HepG2 (cell line): ENCODE measurements around the gene ZNRF3. TPM values are rescaled to one million over a fixed set of nuclear protein-coding genes. Genes with fewer than 3 reads are reported as not detected.
A peak's percentile ranks its signal among the peaks of the same experiment; 100 is the strongest.

Experiments
- ATAC-seq: fragments of 200-7000 bp; cut with Tn5 transposase; 3 replicates; pipeline ENCODE4 v1.9.1; 2020; ENCODE audit warnings: mild to moderate bottlenecking, moderate library complexity
- BruUV-seq: library from RNA; stranded (reverse); fragments of 400-500 nt; replicated peaks from 2 replicates; lab custom pipeline; 2021; lab: Mats Ljungman, UMichigan
- CTCF ChIA-PET: fragments of 300-600 bp; formaldehyde crosslinking; extraction: SDS; loops from one replicate; lab custom pipeline; 2021; ENCODE audit warnings: low total read pairs, inconsistent platforms, low intra/inter-chr PET ratio; lab: Yijun Ruan, JAX
- POLR2A ChIA-PET: fragments of 350-600 bp; sonication (Branson Sonifier 250); formaldehyde crosslinking; loops from one replicate; lab custom pipeline; 2020; ENCODE audit warnings: antibody characterized with exemption, inconsistent platforms; lab: Yijun Ruan, JAX
- DNase-seq: peaks from one replicate; pipeline ENCODE4 v3.0.0-alpha.2; 2015; ENCODE audit warnings: low spot score
- FAIRE-seq: peaks from 3 replicates; lab custom pipeline; 2011; peaks lifted over from hg19 to GRCh38; lab: Jason Lieb, UNC
- H2AFZ ChIP-seq: one replicate; pipeline ENCODE4 v1.6.1; 2011; ENCODE audit warnings: low read length, inconsistent platforms
- H3K27ac ChIP-seq: fragments of 300-600 bp; 3 replicates; pipeline ENCODE4 v1.8.0; 2011; ENCODE audit warnings: mixed run types, mild to moderate bottlenecking, mixed read lengths, low read length, inconsistent platforms; ENCODE audit not compliant: insufficient read depth; ENCODE audit errors: extremely low read length
- H3K27me3 ChIP-seq, 2 experiments: fragments of 200-600 bp in 1 of 2; 2 replicates in 1 of 2; 3 replicates in 1 of 2; pipeline versions ENCODE4 v1.6.0 to v1.8.0; 2011; ENCODE audit warnings: low read length in 2 of 2, mild to moderate bottlenecking in 2 of 2, moderate library complexity in 2 of 2, inconsistent platforms in 1 of 2; ENCODE audit not compliant: insufficient read depth in 2 of 2, control insufficient read depth in 1 of 2
- H3K36me3 ChIP-seq, 2 experiments: fragments of 200-600 bp in 1 of 2; replicated peaks in 1 of 2; 2 replicates in 1 of 2; 3 replicates in 1 of 2; pipeline versions ENCODE4 v1.5.1 to v1.8.0; 2011; ENCODE audit warnings: low read length in 2 of 2, inconsistent platforms in 1 of 2; ENCODE audit not compliant: insufficient read depth in 2 of 2, control insufficient read depth in 1 of 2
- H3K4me1 ChIP-seq: 2 replicates; pipeline ENCODE4 v1.5.1; 2012; ENCODE audit warnings: low read length, inconsistent platforms; ENCODE audit not compliant: insufficient read depth
- H3K4me2 ChIP-seq: 2 replicates; pipeline ENCODE4 v1.6.0; 2011; ENCODE audit warnings: low read depth, low read length, inconsistent platforms
- H3K4me3 ChIP-seq, 3 experiments: fragments of 200-600 bp in 1 of 3; sonication (generic), shearing (Covaris generic) in 1 of 3; replicated peaks in 1 of 3; 2 replicates each; pipeline ENCODE4 v1.5.1; 2011 to 2016; ENCODE audit warnings: low read length in 3 of 3, inconsistent platforms in 2 of 3, low read depth in 2 of 3, mild to moderate bottlenecking in 2 of 3, control low read depth in 1 of 3, mixed read lengths in 1 of 3; ENCODE audit not compliant: insufficient read depth in 1 of 3
- H3K79me2 ChIP-seq: one replicate; pipeline ENCODE4 v1.6.1; 2011; ENCODE audit warnings: low read length, inconsistent platforms; ENCODE audit not compliant: insufficient read depth
- H3K9ac ChIP-seq: 2 replicates; pipeline ENCODE4 v1.6.0; 2011; ENCODE audit warnings: mild to moderate bottlenecking, low read depth, low read length, inconsistent platforms; ENCODE audit not compliant: insufficient read depth
- H3K9me3 ChIP-seq: 2 replicates; pipeline ENCODE4 v1.5.1; 2012; ENCODE audit warnings: mild to moderate bottlenecking, low read length
- H4K20me1 ChIP-seq: 2 replicates; pipeline ENCODE4 v1.6.0; 2011; ENCODE audit warnings: inconsistent platforms, mild to moderate bottlenecking, low read length, moderate library complexity; ENCODE audit not compliant: insufficient read depth
- BATF2 ChIP-seq: sonication (generic); formaldehyde crosslinking; IDR thresholded peaks from 2 replicates; pipeline ENCODE4 v1.8.0; 2022; ENCODE audit warnings: mild to moderate bottlenecking, missing genetic modification reagents, moderate library complexity
- GLI4 ChIP-seq: sonication (generic); formaldehyde crosslinking; IDR thresholded peaks from 2 replicates; pipeline ENCODE4 v1.5.1; 2020; ENCODE audit warnings: missing genetic modification reagents, mild to moderate bottlenecking, moderate library complexity, borderline replicate concordance
- HOMEZ ChIP-seq: IDR thresholded peaks from 2 replicates; pipeline ENCODE4 v1.6.1; 2016; ENCODE audit warnings: low read depth
- NAIF1 ChIP-seq: sonication (generic); formaldehyde crosslinking; IDR thresholded peaks from 2 replicates; pipeline ENCODE4 v1.5.0; 2020; ENCODE audit warnings: mild to moderate bottlenecking, missing genetic modification reagents, borderline replicate concordance
- ZBTB10 ChIP-seq: sonication (generic); formaldehyde crosslinking; IDR thresholded peaks from 2 replicates; pipeline ENCODE4 v1.4.0; 2020; ENCODE audit warnings: missing genetic modification reagents, borderline replicate concordance
- ZBTB20 ChIP-seq: sonication (generic); formaldehyde crosslinking; IDR thresholded peaks from 2 replicates; pipeline ENCODE4 v1.8.1; 2023; ENCODE audit warnings: missing genetic modification reagents, low read depth, mild to moderate bottlenecking, borderline replicate concordance
- ZBTB44 ChIP-seq: sonication (generic); formaldehyde crosslinking; IDR thresholded peaks from 2 replicates; pipeline ENCODE4 v1.4.0; 2020; ENCODE audit warnings: missing genetic modification reagents
- ZFP36L2 ChIP-seq: sonication (generic); formaldehyde crosslinking; IDR thresholded peaks from 2 replicates; pipeline ENCODE4 v1.4.0; 2020; ENCODE audit warnings: missing genetic modification reagents
- ZNF3 ChIP-seq: IDR thresholded peaks from 2 replicates; pipeline ENCODE4 v1.7.0; 2017; ENCODE audit warnings: inconsistent platforms
- WGBS: methylation state at CpG from one replicate; pipeline ENCODE4 v1.1.6; 2017; ENCODE audit warnings: low lambda C conversion rate; 5-methylcytosine and 5-hydroxymethylcytosine counted together
- in situ Hi-C: cut with HindIII; loops from 2 replicates; pipeline ENCODE4 v1.10.0; 2017; ENCODE audit warnings: low pct_unique_long_range_greater_than_20kb; ENCODE audit not compliant: extremely low pct_ligation_motif_present
- intact Hi-C: fragments of 100-400 bp; cut with micrococcal nuclease; formaldehyde crosslinking; loops from one replicate; pipeline ENCODE4 v1.10.0; 2022; ENCODE audit not compliant: unreplicated experiment
- polyA plus RNA-seq, 8 experiments: library from polyadenylated mRNA; depleted of rRNA in 3 of 8; stranded (reverse) in 7 of 8; unstranded in 1 of 8; fragments of >200 nt; fragmentation: Illumina TruSeq in 4 of 8; extraction: Trizol in 4 of 8; gene quantifications; 2 replicates each; pipeline versions ENCODE4 v1.2.1 to v1.2.3, GENCODE V29; 2011 to 2016; ENCODE audit warnings: low read depth in 4 of 8, missing spikeins in 1 of 8, mixed read lengths in 1 of 8; ENCODE audit not compliant: insufficient read depth in 1 of 8
- total RNA-seq, 5 experiments: library from RNA; depleted of rRNA; stranded (reverse); fragments of >200 nt; fragmentation: Illumina TruSeq; extraction: Trizol; gene quantifications; 2 replicates each; pipeline ENCODE4 v1.2.3, GENCODE V29; 2016; ENCODE audit warnings: low read depth in 1 of 5

ZNRF3 gene
- total and polyA plus RNA-seq, 2 of the 13 experiments (the other 11 are each of a cell fraction or from before 2014, with no cell fraction given), result 20.3 to 36.7 TPM

- TF ChIP-seq GLI4 (CRISPR knock-in tag) (no peak), ZBTB20 (CRISPR knock-in tag) (0 out of 2 replicates have a peak, but pooled peaks have one; percentile 9), BATF2 (no peak), ZBTB10 (no peak), NAIF1 (CRISPR knock-in tag) (no peak), ZFP36L2 (no peak), HOMEZ (CRISPR knock-in tag) (no peak)
These were observed 27.3 kb upstream of the ZNRF3 start (continued) for GRCh38 chr22:28856095-28856455.

GRCh38 chr22:28857288-28857687 lies 26.1 kb upstream of the ZNRF3 start:
- Histone ChIP-seq H3K36me3 (no peaks in the 10 kb centered on the region), H3K4me1 (peaks cover 26% of the 10 kb centered on the region), H3K9me3 (no peaks in the 10 kb centered on the region), H3K27ac (no peak overlapping the region), H3K4me2 (no peak overlapping the region), H3K27me3 (no peaks in the 10 kb centered on the region), H3K9ac (no peak overlapping the region), H4K20me1 (no peaks in the 10 kb centered on the region), H3K79me2 (peaks cover 5% of the 10 kb centered on the region), H3K4me3 (no peak overlapping the region), H2AFZ (no peak overlapping the region)
- ChIA-PET POLR2A (interaction anchor here (1.7 kb wide), 1 partner anchor 26 kb away, joined by 5 read pairs; the partner anchor contains the start of gene ZNRF3), CTCF (interaction anchor here (1.7 kb wide), 1 partner anchor 184 kb away, joined by 4 read pairs; no protein-coding TSS in a partner anchor)
- BruUV-seq, result no TSS peak
- ATAC-seq (no peak), FAIRE-seq (no peak), DNase-seq (no peak)
- in situ Hi-C loops, result loop anchor here (5.0 kb wide), 1 partner anchor 180 kb away; no protein-coding TSS in a partner anchor
- intact Hi-C loops, result loop anchor here (5.0 to 10.0 kb wide), 2 partner anchors 95 to 298 kb away; no protein-coding TSS in a partner anchor
- WGBS, result 91% methylated on average over 6 of the region's 6 CpGs
- TF ChIP-seq ZBTB44, result no peak
- no peak for TF ChIP-seq ZNF3
